SJCRH30 (cell line): ENCODE data around the gene MEGF11. TPM values are rescaled to one million over a fixed set of nuclear protein-coding genes. Genes with fewer than 3 reads are reported as not detected.

Experiments
- DNase-seq, 2 experiments: peaks; one replicate each; pipeline ENCODE4 v3.0.0-alpha.2; 2015 to 2020
- H3K27ac ChIP-seq: fragments of 250-450 bp; sonication (Bioruptor Pico); 2 replicates; pipeline ENCODE4 v1.5.1; 2020; ENCODE audit warnings: mild to moderate bottlenecking, moderate library complexity
- H3K27me3 ChIP-seq: fragments of 250-450 bp; sonication (Bioruptor Pico); 2 replicates; pipeline ENCODE4 v1.5.1; 2020; ENCODE audit warnings: mild to moderate bottlenecking, moderate library complexity
- H3K36me3 ChIP-seq: fragments of 250-450 bp; sonication (Bioruptor Pico); 2 replicates; pipeline ENCODE4 v1.5.1; 2020; ENCODE audit warnings: mild to moderate bottlenecking, moderate library complexity
- H3K4me1 ChIP-seq: fragments of 250-450 bp; sonication (Bioruptor Pico); 2 replicates; pipeline ENCODE4 v1.5.1; 2020; ENCODE audit warnings: mild to moderate bottlenecking, moderate library complexity
- H3K4me3 ChIP-seq: fragments of 250-450 bp; sonication (Bioruptor Pico); 2 replicates; pipeline ENCODE4 v1.5.1; 2020; ENCODE audit warnings: mild to moderate bottlenecking, moderate library complexity
- H3K9me3 ChIP-seq: fragments of 250-450 bp; sonication (Bioruptor Pico); replicated peaks from 2 replicates; pipeline ENCODE4 v1.5.1; 2020; ENCODE audit warnings: mild to moderate bottlenecking, moderate library complexity
- total RNA-seq: library from RNA; depleted of rRNA; stranded (reverse); fragments of >200 nt; shearing (Covaris generic); gene quantifications from 2 replicates; pipeline ENCODE4 v1.2.3, GENCODE V29; 2014

The MEGF11 gene
- total RNA-seq, 1 experiment from 2014 or later: 8.7 TPM

- no peaks in the 10 kb centered on the region for H3K27me3 ChIP-seq
- no peaks in the 10 kb centered on the region for H3K4me1 ChIP-seq
- H3K4me3 ChIP-seq: no peak overlapping the region
- no peak overlapping the region for H3K27ac ChIP-seq
- DNase-seq: no peak
- no peaks in the 10 kb centered on the region for H3K36me3 ChIP-seq
- H3K9me3 ChIP-seq: no peaks in the 10 kb centered on the region
These were observed 326.7 kb downstream of the MEGF11 start for GRCh38 chr15:65926899-65927298.

DNA sequence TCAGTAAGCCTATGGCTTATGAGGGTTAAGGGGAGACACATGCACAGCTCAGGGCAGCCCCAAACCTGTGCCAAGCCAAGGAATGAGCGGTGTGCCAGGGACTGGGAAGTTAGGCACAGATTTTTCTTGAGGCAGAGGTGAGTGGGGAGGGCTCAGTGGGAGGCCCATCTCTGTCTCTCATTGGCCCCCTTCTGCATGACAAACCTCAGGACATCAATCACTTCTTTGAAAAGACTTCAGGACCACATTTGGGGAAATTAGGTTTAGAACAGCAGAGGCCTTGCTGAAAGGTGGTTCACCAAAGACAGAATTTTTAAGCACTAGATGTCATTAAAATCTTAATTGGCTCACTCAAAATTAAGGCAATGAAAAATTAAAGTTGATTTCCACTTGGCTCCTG, 327.1 kb downstream of the MEGF11 start:
- no peaks in the 10 kb centered on the region for H3K4me1 ChIP-seq
- H3K27ac ChIP-seq: no peak overlapping the region
- H3K4me3 ChIP-seq: no peak overlapping the region
- H3K27me3 ChIP-seq: no peaks in the 10 kb centered on the region
- H3K9me3 ChIP-seq: no peaks in the 10 kb centered on the region
- DNase-seq: no peak
- no peaks in the 10 kb centered on the region for H3K36me3 ChIP-seq

- Histone ChIP-seq H3K9me3 (no peaks in the 10 kb centered on the region), H3K4me1 (no peaks in the 10 kb centered on the region), H3K27ac (no peak overlapping the region), H3K36me3 (no peaks in the 10 kb centered on the region), H3K27me3 (no peaks in the 10 kb centered on the region), H3K4me3 (no peak overlapping the region)
- no peak for DNase-seq
These were observed 328.2 kb downstream of the MEGF11 start for GRCh38 chr15:65925338-65925737.

DNA sequence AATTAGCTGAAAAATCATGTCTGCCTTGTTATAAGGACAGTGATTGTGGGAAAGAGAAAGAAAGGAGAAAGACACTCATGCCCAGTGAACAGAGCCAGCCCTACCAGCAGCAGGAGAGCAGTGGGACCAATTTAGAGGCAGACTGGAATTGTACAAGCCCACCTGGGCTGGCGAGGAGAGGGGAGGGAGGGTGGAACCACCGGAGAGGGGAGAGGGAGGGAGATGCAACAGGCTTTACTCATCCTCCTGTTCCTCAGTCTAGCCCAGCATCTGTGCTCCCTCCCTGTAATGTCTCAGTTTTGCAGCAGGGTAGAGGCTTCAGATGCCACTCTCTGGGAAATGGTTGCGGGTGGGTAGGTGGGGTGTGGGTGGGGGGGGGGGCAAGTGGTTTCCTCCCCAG, 329.5 kb downstream of the MEGF11 start:
- DNase-seq: no peak
- no peaks in the 10 kb centered on the region for H3K27me3 ChIP-seq
- no peak overlapping the region for H3K27ac ChIP-seq
- H3K36me3 ChIP-seq: no peaks in the 10 kb centered on the region
- H3K4me1 ChIP-seq: no peaks in the 10 kb centered on the region
- H3K4me3 ChIP-seq: no peak overlapping the region
- H3K9me3 ChIP-seq: no peaks in the 10 kb centered on the region

DNA sequence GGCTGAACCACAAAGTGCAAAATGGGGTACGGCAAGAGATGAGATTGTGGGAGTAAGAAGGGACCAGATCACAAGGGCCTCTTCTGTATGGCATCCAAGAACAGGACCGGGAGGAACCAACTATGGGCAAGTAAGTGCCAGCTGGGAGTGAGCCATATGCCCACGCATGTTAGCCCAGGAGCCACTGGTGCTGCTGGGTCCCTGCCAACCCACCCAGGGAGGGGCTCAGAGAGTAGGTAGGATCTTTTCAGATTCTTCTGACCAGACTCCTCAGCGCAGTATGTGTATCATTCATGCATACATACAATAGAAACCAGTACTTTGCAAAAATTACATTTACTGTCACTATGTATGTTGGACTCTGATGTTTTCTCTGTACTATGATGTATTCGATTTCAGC, 330.3 kb downstream of the MEGF11 start:
- no peaks in the 10 kb centered on the region for H3K4me1 ChIP-seq
- no peak for DNase-seq
- H3K27ac ChIP-seq: no peak overlapping the region
- H3K27me3 ChIP-seq: no peaks in the 10 kb centered on the region
- H3K9me3 ChIP-seq: no peaks in the 10 kb centered on the region
- no peaks in the 10 kb centered on the region for H3K36me3 ChIP-seq
- no peak overlapping the region for H3K4me3 ChIP-seq

GRCh38 chr15:65922621-65923020, 330.9 kb downstream of the MEGF11 start:
- DNase-seq: no peak
- Histone ChIP-seq H3K9me3 (no peaks in the 10 kb centered on the region), H3K4me1 (no peaks in the 10 kb centered on the region), H3K27ac (no peak overlapping the region), H3K36me3 (no peaks in the 10 kb centered on the region), H3K27me3 (no peaks in the 10 kb centered on the region), H3K4me3 (no peak overlapping the region)

- Histone ChIP-seq H3K4me3 (no peak overlapping the region), H3K27ac (no peak overlapping the region), H3K36me3 (no peaks in the 10 kb centered on the region), H3K27me3 (no peaks in the 10 kb centered on the region), H3K9me3 (no peaks in the 10 kb centered on the region), H3K4me1 (no peaks in the 10 kb centered on the region)
- no peak for DNase-seq
These were observed 331.8 kb downstream of the MEGF11 start for GRCh38 chr15:65921780-65922179.

GRCh38 chr15:65920825-65921309, 332.7 kb downstream of the MEGF11 start:
- Histone ChIP-seq H3K27me3 (no peaks in the 10 kb centered on the region), H3K4me3 (no peak overlapping the region), H3K27ac (no peak overlapping the region), H3K9me3 (no peaks in the 10 kb centered on the region), H3K36me3 (no peaks in the 10 kb centered on the region), H3K4me1 (no peaks in the 10 kb centered on the region)
- no peak for DNase-seq

GRCh38 chr15:65920121-65920520, 333.4 kb downstream of the MEGF11 start:
- H3K4me3 ChIP-seq: no peak overlapping the region
- H3K4me1 ChIP-seq: no peaks in the 10 kb centered on the region
- no peaks in the 10 kb centered on the region for H3K27me3 ChIP-seq
- no peaks in the 10 kb centered on the region for H3K36me3 ChIP-seq
- H3K27ac ChIP-seq: no peak overlapping the region
- no peaks in the 10 kb centered on the region for H3K9me3 ChIP-seq
- no peak for DNase-seq

DNA sequence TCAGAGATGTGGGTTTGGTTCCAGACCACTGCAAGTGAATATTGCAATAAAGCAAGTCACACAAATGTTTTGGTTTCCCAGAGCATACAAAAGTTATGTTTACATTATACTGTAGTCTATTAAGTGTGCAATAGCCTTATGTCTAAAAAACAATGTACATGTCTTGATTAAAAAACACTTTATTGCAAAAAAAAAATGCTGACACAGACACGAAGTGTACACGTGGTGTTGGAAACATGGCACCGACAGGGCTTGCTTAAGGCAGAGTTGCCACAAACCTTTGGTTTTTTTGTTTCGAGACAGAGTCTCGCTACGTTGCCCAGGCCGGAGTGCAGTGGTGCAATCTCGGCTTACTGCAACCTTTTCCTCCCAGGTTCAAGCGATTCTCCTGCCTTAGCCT, 334.2 kb downstream of the MEGF11 start:
- no peaks in the 10 kb centered on the region for H3K9me3 ChIP-seq
- DNase-seq: no peak
- no peaks in the 10 kb centered on the region for H3K27me3 ChIP-seq
- H3K4me1 ChIP-seq: no peaks in the 10 kb centered on the region
- no peak overlapping the region for H3K4me3 ChIP-seq
- H3K27ac ChIP-seq: no peak overlapping the region
- H3K36me3 ChIP-seq: no peaks in the 10 kb centered on the region

DNA sequence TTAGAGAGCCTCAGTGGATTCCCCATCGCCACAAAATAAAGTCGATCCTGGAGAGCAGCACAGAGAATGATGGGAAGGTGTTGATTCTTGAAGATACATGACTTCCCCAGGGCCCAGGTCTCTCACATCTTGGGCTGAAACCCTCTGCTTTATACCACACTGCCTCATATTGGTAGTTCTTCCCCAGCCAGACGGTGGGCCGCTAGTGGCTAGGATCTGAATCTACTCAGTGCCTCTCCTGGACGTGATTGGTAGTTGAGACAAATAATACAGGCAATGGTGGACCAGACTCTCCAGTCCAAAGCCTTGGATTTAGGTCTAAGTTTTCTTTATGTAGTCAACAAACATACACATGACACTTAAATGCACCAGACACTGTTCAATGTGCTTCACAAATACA, 334.6 kb downstream of the MEGF11 start:
- H3K27ac ChIP-seq: no peak overlapping the region
- no peaks in the 10 kb centered on the region for H3K4me1 ChIP-seq
- H3K36me3 ChIP-seq: no peaks in the 10 kb centered on the region
- DNase-seq: no peak
- H3K4me3 ChIP-seq: no peak overlapping the region
- H3K27me3 ChIP-seq: no peaks in the 10 kb centered on the region
- H3K9me3 ChIP-seq: no peaks in the 10 kb centered on the region

- no peak overlapping the region for H3K4me3 ChIP-seq
- no peaks in the 10 kb centered on the region for H3K4me1 ChIP-seq
- no peak overlapping the region for H3K27ac ChIP-seq
- DNase-seq: no peak
- H3K27me3 ChIP-seq: no peaks in the 10 kb centered on the region
- H3K36me3 ChIP-seq: no peaks in the 10 kb centered on the region
- no peaks in the 10 kb centered on the region for H3K9me3 ChIP-seq
These were observed 335.1 kb downstream of the MEGF11 start for GRCh38 chr15:65918357-65918920.

DNA sequence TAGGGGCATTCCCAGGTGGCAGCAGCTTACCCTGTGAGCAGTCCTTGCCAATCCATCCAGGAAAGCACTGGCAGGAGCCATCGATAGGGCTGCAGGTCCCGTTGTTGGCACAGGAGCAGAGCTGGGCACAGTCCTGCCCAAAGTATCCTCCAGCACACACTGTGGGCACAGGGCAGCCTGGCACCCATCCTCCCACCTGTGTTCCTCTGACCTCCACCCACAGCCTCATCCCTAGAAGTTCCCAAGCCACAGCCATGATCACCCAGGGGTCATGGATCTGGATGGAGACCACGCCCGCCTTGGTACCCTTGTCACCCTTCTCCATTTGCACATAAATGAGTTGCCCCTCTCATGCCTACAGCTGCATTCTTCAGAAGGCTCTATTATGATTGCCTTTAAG, 335.6 kb downstream of the MEGF11 start:
- DNase-seq: no peak
- no peak overlapping the region for H3K4me3 ChIP-seq
- no peaks in the 10 kb centered on the region for H3K9me3 ChIP-seq
- no peaks in the 10 kb centered on the region for H3K27me3 ChIP-seq
- no peaks in the 10 kb centered on the region for H3K4me1 ChIP-seq
- H3K36me3 ChIP-seq: no peaks in the 10 kb centered on the region
- H3K27ac ChIP-seq: no peak overlapping the region

DNA sequence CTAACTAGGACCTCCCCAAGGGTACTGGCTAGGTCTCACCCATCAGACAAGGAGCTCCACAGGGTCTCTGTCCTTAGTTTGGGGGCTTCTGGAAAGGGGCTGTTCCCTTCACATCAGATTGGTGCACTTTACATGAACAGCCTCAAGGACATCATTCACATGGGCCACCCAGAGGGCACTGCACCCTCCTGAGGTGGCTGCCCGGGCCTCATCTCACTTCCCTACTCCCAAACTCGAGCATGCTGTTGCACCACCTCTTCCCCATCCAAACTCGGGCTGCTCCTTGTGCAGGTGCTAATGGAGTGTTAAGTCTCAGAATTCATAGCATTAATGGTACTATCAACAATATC, 336.2 kb downstream of the MEGF11 start:
- no peak for DNase-seq
- Histone ChIP-seq H3K27me3 (no peaks in the 10 kb centered on the region), H3K4me1 (no peaks in the 10 kb centered on the region), H3K4me3 (no peak overlapping the region), H3K9me3 (no peaks in the 10 kb centered on the region), H3K27ac (no peak overlapping the region), H3K36me3 (no peaks in the 10 kb centered on the region)

GRCh38 chr15:65916664-65917406, 336.7 kb downstream of the MEGF11 start:
- peak overlapping the region; percentile 32 for H3K4me3 ChIP-seq
- no peaks in the 10 kb centered on the region for H3K9me3 ChIP-seq
- no peaks in the 10 kb centered on the region for H3K4me1 ChIP-seq
- no peak overlapping the region for H3K27ac ChIP-seq
- H3K36me3 ChIP-seq: no peaks in the 10 kb centered on the region
- no peaks in the 10 kb centered on the region for H3K27me3 ChIP-seq
- peak; percentile 84 to 88 for DNase-seq
